ENCODE results near the gene CSH2.
"Not testable (repeated sequence)": the region's sequence is repeated elsewhere in the genome, so short reads cannot be mapped to it uniquely, and the experiment has no call there.

Gene CSH2

GRCh38 chr17:63907161-63907778 lies 33.8 kb upstream of the CSH2 start:
- not testable (repeated sequence) for H3K14ac ChIP-seq (ENCODE audit: low read length); H3K4me3 ChIP-seq (ENCODE audit: low read length in 2 of 2); H2BK15ac ChIP-seq (ENCODE audit: low read length); H3K18ac ChIP-seq (ENCODE audit: low read length); H3K23ac ChIP-seq (ENCODE audit: low read depth, low read length, poor library complexity); H3K9ac ChIP-seq (ENCODE audit: low read depth, low read length, poor library complexity); H2BK12ac ChIP-seq (ENCODE audit: low read length); H3K4ac ChIP-seq (ENCODE audit: low read length); H2BK120ac ChIP-seq (ENCODE audit: low read depth, low read length); H3K4me1 ChIP-seq (ENCODE audit: control insufficient read depth in 2 of 2, insufficient read depth in 1 of 2, low read depth in 1 of 2, low read length in 2 of 2); H2BK5ac ChIP-seq (ENCODE audit: low read length); H3K27ac ChIP-seq (replicated peaks; ENCODE audit: low read length); H2AFZ ChIP-seq (ENCODE audit: low read length); H4K91ac ChIP-seq (ENCODE audit: low read depth, low read length, poor library complexity); H3K9me3 ChIP-seq (replicated peaks in 1 of 2; ENCODE audit: control insufficient read depth in 2 of 2, insufficient read depth in 1 of 2, low read depth in 1 of 2, low read length in 2 of 2); H3K79me1 ChIP-seq (ENCODE audit: low read depth, low read length); DNase-seq (ENCODE audit: low spot score); H3K4me2 ChIP-seq (ENCODE audit: insufficient read depth, low read length, poor library complexity, severe bottlenecking); H2AK5ac ChIP-seq (ENCODE audit: low read depth, low read length); H3K36me3 ChIP-seq (replicated peaks in 1 of 2; ENCODE audit: control insufficient read depth in 2 of 2, insufficient read depth in 2 of 2, low read length in 2 of 2); H4K8ac ChIP-seq (ENCODE audit: low read depth, low read length); H3K27me3 ChIP-seq (ENCODE audit: control insufficient read depth in 3 of 3, insufficient read depth in 3 of 3, low read depth in 1 of 3, low read length in 3 of 3)
- no CpG with 5 or more reads among the region's 12 CpGs for WGBS, 2 donors (ENCODE audit: extremely low coverage in 2 of 2, insufficient read length in 2 of 2, insufficient replicate concordance in 1 of 2)

GRCh38 chr17:63904796-63905195 lies 31.3 kb upstream of the CSH2 start:
- H3K4me3 ChIP-seq (ENCODE audit: low read length in 2 of 2); H3K23ac ChIP-seq (ENCODE audit: low read depth, low read length, poor library complexity); H4K91ac ChIP-seq (ENCODE audit: low read depth, low read length, poor library complexity); H3K14ac ChIP-seq (ENCODE audit: low read length); H3K9ac ChIP-seq (ENCODE audit: low read depth, low read length, poor library complexity); H3K27me3 ChIP-seq (ENCODE audit: control insufficient read depth in 3 of 3, insufficient read depth in 3 of 3, low read depth in 1 of 3, low read length in 3 of 3); H3K4me1 ChIP-seq (ENCODE audit: control insufficient read depth in 2 of 2, insufficient read depth in 1 of 2, low read depth in 1 of 2, low read length in 2 of 2); H3K4ac ChIP-seq (ENCODE audit: low read length); H3K18ac ChIP-seq (ENCODE audit: low read length); H2BK120ac ChIP-seq (ENCODE audit: low read depth, low read length); H2BK5ac ChIP-seq (ENCODE audit: low read length); H3K27ac ChIP-seq (replicated peaks; ENCODE audit: low read length); H3K79me1 ChIP-seq (ENCODE audit: low read depth, low read length); H4K8ac ChIP-seq (ENCODE audit: low read depth, low read length); H2BK12ac ChIP-seq (ENCODE audit: low read length); H3K4me2 ChIP-seq (ENCODE audit: insufficient read depth, low read length, poor library complexity, severe bottlenecking); H2BK15ac ChIP-seq (ENCODE audit: low read length); DNase-seq (ENCODE audit: low spot score); H3K36me3 ChIP-seq (replicated peaks in 1 of 2; ENCODE audit: control insufficient read depth in 2 of 2, insufficient read depth in 2 of 2, low read length in 2 of 2); H2AK5ac ChIP-seq (ENCODE audit: low read depth, low read length); H2AFZ ChIP-seq (ENCODE audit: low read length); H3K9me3 ChIP-seq (replicated peaks in 1 of 2; ENCODE audit: control insufficient read depth in 2 of 2, insufficient read depth in 1 of 2, low read depth in 1 of 2, low read length in 2 of 2): not testable (repeated sequence)
- no CpG with 5 or more reads among the region's 8 CpGs for WGBS, 2 donors (ENCODE audit: extremely low coverage in 2 of 2, insufficient read length in 2 of 2, insufficient replicate concordance in 1 of 2)

- not testable (repeated sequence) for H2BK5ac ChIP-seq (ENCODE audit: low read length); H3K4me2 ChIP-seq (ENCODE audit: insufficient read depth, low read length, poor library complexity, severe bottlenecking); H3K36me3 ChIP-seq (replicated peaks in 1 of 2; ENCODE audit: control insufficient read depth in 2 of 2, insufficient read depth in 2 of 2, low read length in 2 of 2); H3K9ac ChIP-seq (ENCODE audit: low read depth, low read length, poor library complexity); H4K8ac ChIP-seq (ENCODE audit: low read depth, low read length); H3K27me3 ChIP-seq (ENCODE audit: control insufficient read depth in 3 of 3, insufficient read depth in 3 of 3, low read depth in 1 of 3, low read length in 3 of 3); H3K4ac ChIP-seq (ENCODE audit: low read length); H3K79me1 ChIP-seq (ENCODE audit: low read depth, low read length); H3K9me3 ChIP-seq (replicated peaks in 1 of 2; ENCODE audit: control insufficient read depth in 2 of 2, insufficient read depth in 1 of 2, low read depth in 1 of 2, low read length in 2 of 2); H3K4me1 ChIP-seq (ENCODE audit: control insufficient read depth in 2 of 2, insufficient read depth in 1 of 2, low read depth in 1 of 2, low read length in 2 of 2); H3K23ac ChIP-seq (ENCODE audit: low read depth, low read length, poor library complexity); H2BK120ac ChIP-seq (ENCODE audit: low read depth, low read length); DNase-seq (ENCODE audit: low spot score); H4K91ac ChIP-seq (ENCODE audit: low read depth, low read length, poor library complexity); H3K27ac ChIP-seq (replicated peaks; ENCODE audit: low read length); H3K14ac ChIP-seq (ENCODE audit: low read length); H2BK12ac ChIP-seq (ENCODE audit: low read length); H2AFZ ChIP-seq (ENCODE audit: low read length); H2BK15ac ChIP-seq (ENCODE audit: low read length); H3K18ac ChIP-seq (ENCODE audit: low read length); H2AK5ac ChIP-seq (ENCODE audit: low read depth, low read length); H3K4me3 ChIP-seq (ENCODE audit: low read length in 2 of 2)
- WGBS, 2 donors (ENCODE audit: extremely low coverage in 2 of 2, insufficient read length in 2 of 2, insufficient replicate concordance in 1 of 2): no CpG with 5 or more reads among the region's 5 CpGs
These were observed 30.3 kb upstream of the CSH2 start for GRCh38 chr17:63903787-63904201.

GRCh38 chr17:63901971-63902370 lies 28.5 kb upstream of the CSH2 start:
- H2AK5ac ChIP-seq (ENCODE audit: low read depth, low read length); H3K14ac ChIP-seq (ENCODE audit: low read length); H3K27me3 ChIP-seq (ENCODE audit: control insufficient read depth in 3 of 3, insufficient read depth in 3 of 3, low read depth in 1 of 3, low read length in 3 of 3); DNase-seq (ENCODE audit: low spot score); H3K23ac ChIP-seq (ENCODE audit: low read depth, low read length, poor library complexity); H3K27ac ChIP-seq (replicated peaks; ENCODE audit: low read length); H2BK15ac ChIP-seq (ENCODE audit: low read length); H2BK12ac ChIP-seq (ENCODE audit: low read length); H3K4me3 ChIP-seq (ENCODE audit: low read length in 2 of 2); H3K4me2 ChIP-seq (ENCODE audit: insufficient read depth, low read length, poor library complexity, severe bottlenecking); H3K4me1 ChIP-seq (ENCODE audit: control insufficient read depth in 2 of 2, insufficient read depth in 1 of 2, low read depth in 1 of 2, low read length in 2 of 2); H4K8ac ChIP-seq (ENCODE audit: low read depth, low read length); H3K9ac ChIP-seq (ENCODE audit: low read depth, low read length, poor library complexity); H3K18ac ChIP-seq (ENCODE audit: low read length); H3K4ac ChIP-seq (ENCODE audit: low read length); H2BK120ac ChIP-seq (ENCODE audit: low read depth, low read length); H3K36me3 ChIP-seq (replicated peaks in 1 of 2; ENCODE audit: control insufficient read depth in 2 of 2, insufficient read depth in 2 of 2, low read length in 2 of 2); H2BK5ac ChIP-seq (ENCODE audit: low read length); H2AFZ ChIP-seq (ENCODE audit: low read length); H4K91ac ChIP-seq (ENCODE audit: low read depth, low read length, poor library complexity); H3K9me3 ChIP-seq (replicated peaks in 1 of 2; ENCODE audit: control insufficient read depth in 2 of 2, insufficient read depth in 1 of 2, low read depth in 1 of 2, low read length in 2 of 2); H3K79me1 ChIP-seq (ENCODE audit: low read depth, low read length): not testable (repeated sequence)
- WGBS, 2 donors (ENCODE audit: extremely low coverage in 2 of 2, insufficient read length in 2 of 2, insufficient replicate concordance in 1 of 2): no CpG with 5 or more reads among the region's 2 CpGs

Measured in neuronal stem cell (in vitro differentiated cells).